Measurements from ENCODE around the gene CHAD. TPM values are rescaled to one million over a fixed set of nuclear protein-coding genes. Genes with fewer than 3 reads are reported as not detected.

CHAD gene
- total RNA-seq, 2 experiments from 2014 or later = not detected

GRCh38 chr17:50498021-50498874 lies 29.6 kb upstream of the CHAD start:
- intact Hi-C loops (cut with DNase I, micrococcal nuclease) = no loop called here
- Histone ChIP-seq H3K27ac (ENCODE audit: low read depth in 1 of 2, low read length in 2 of 2) (no peak overlapping the region), H3K27me3 (ENCODE audit: control insufficient read depth in 1 of 2, insufficient read depth in 2 of 2, low read length in 2 of 2) (peaks cover 0 to 5% of the 10 kb centered on the region in 2 experiments), H3K4me1 (ENCODE audit: insufficient read depth, low read length) (no peaks in the 10 kb centered on the region), H3K4me3 (ENCODE audit: low read length) (no peak overlapping the region), H3K36me3 (ENCODE audit: insufficient read depth, low read length) (no peaks in the 10 kb centered on the region), H3K9me3 (ENCODE audit: control insufficient read depth in 1 of 2, insufficient read depth in 1 of 2, low read length in 2 of 2) (no peaks in the 10 kb centered on the region)
- no peak for ATAC-seq (ENCODE audit: poor library complexity)
- Mint-ChIP-seq H3K36me3 (ENCODE audit: low read depth) (no peaks in the 10 kb centered on the region), H3K9me3 (no peaks in the 10 kb centered on the region), H3K4me3 (no peak overlapping the region), H3K4me1 (ENCODE audit: low read depth) (no peaks in the 10 kb centered on the region), H3K27me3 (no peaks in the 10 kb centered on the region), H3K27ac (no peak overlapping the region)
- no peak for DNase-seq
- ChIA-PET POLR2A (no interaction called here), CTCF (interaction anchor here (0.6 to 0.7 kb wide), 2 partner anchors 8 to 200 kb away, joined by 3 read pairs; no protein-coding TSS in a partner anchor)
- TF ChIP-seq CTCF (IDR thresholded peaks at IDR 0.05) = no peak

GRCh38 chr17:50495918-50496317 lies 27.2 kb upstream of the CHAD start:
- Histone ChIP-seq H3K4me3 (ENCODE audit: low read length) (no peak overlapping the region), H3K4me1 (ENCODE audit: insufficient read depth, low read length) (no peaks in the 10 kb centered on the region), H3K9me3 (ENCODE audit: control insufficient read depth in 1 of 2, insufficient read depth in 1 of 2, low read length in 2 of 2) (no peaks in the 10 kb centered on the region), H3K36me3 (ENCODE audit: insufficient read depth, low read length) (no peaks in the 10 kb centered on the region), H3K27ac (ENCODE audit: low read depth in 1 of 2, low read length in 2 of 2) (no peak overlapping the region), H3K27me3 (ENCODE audit: control insufficient read depth in 1 of 2, insufficient read depth in 2 of 2, low read length in 2 of 2) (peaks cover 0 to 5% of the 10 kb centered on the region in 2 experiments)
- POLR2A ChIA-PET = interaction anchor here (0.6 kb wide), 1 partner anchor 213 kb away, joined by 4 read pairs; no protein-coding TSS in a partner anchor
- CTCF ChIA-PET = no interaction called here
- Mint-ChIP-seq H3K4me3 (no peak overlapping the region), H3K27me3 (no peaks in the 10 kb centered on the region), H3K27ac (no peak overlapping the region), H3K9me3 (no peaks in the 10 kb centered on the region), H3K4me1 (ENCODE audit: low read depth) (no peaks in the 10 kb centered on the region), H3K36me3 (ENCODE audit: low read depth) (no peaks in the 10 kb centered on the region)
- TF ChIP-seq CTCF (IDR thresholded peaks at IDR 0.05) = no peak
- intact Hi-C loops (cut with DNase I, micrococcal nuclease) = no loop called here
- ATAC-seq (ENCODE audit: poor library complexity) (no peak), DNase-seq (no peak)

- H3K36me3 Mint-ChIP-seq (ENCODE audit: low read depth) = no peaks in the 10 kb centered on the region
- POLR2A ChIA-PET = interaction anchor here (0.6 kb wide), 1 partner anchor 214 kb away, joined by 4 read pairs; no protein-coding TSS in a partner anchor
- no peak for TF ChIP-seq CTCF (IDR thresholded peaks at IDR 0.05)
Observed at GRCh38 chr17:50495217-50495823, 26.6 kb upstream of the CHAD start.

More at GRCh38 chr17:50495217-50495823, 26.6 kb upstream of the CHAD start:
- CTCF ChIA-PET = no interaction called here
- H3K9me3 ChIP-seq (ENCODE audit: control insufficient read depth in 1 of 2, insufficient read depth in 1 of 2, low read length in 2 of 2) = no peaks in the 10 kb centered on the region
- no peak overlapping the region for H3K4me3 Mint-ChIP-seq
- DNase-seq (no peak), ATAC-seq (ENCODE audit: poor library complexity) (no peak)
- no peaks in the 10 kb centered on the region for H3K36me3 ChIP-seq (ENCODE audit: insufficient read depth, low read length)
- no peaks in the 10 kb centered on the region for H3K27me3 Mint-ChIP-seq
- no peaks in the 10 kb centered on the region for H3K9me3 Mint-ChIP-seq
- no peak overlapping the region for H3K27ac Mint-ChIP-seq
- H3K27me3 ChIP-seq (ENCODE audit: control insufficient read depth in 1 of 2, insufficient read depth in 2 of 2, low read length in 2 of 2) = peaks cover 0 to 5% of the 10 kb centered on the region in 2 experiments
- no peak overlapping the region for H3K27ac ChIP-seq (ENCODE audit: low read depth in 1 of 2, low read length in 2 of 2)
- no peaks in the 10 kb centered on the region for H3K4me1 Mint-ChIP-seq (ENCODE audit: low read depth)
- H3K4me1 ChIP-seq (ENCODE audit: insufficient read depth, low read length) = no peaks in the 10 kb centered on the region
- H3K4me3 ChIP-seq (ENCODE audit: low read length) = no peak overlapping the region
- intact Hi-C loops (cut with DNase I, micrococcal nuclease) = no loop called here

Data from CD4-positive, alpha-beta T cell (primary cell).